Stimulated activated naive CD8-positive, alpha-beta T cell treated with anti-CD3 and anti-CD28 coated beads, Interleukin-15, amount 100 ng/mL, for 72 hours (primary cell): ENCODE measurements around the gene AUTS2.
A peak's percentile ranks its signal among the peaks of the same experiment; 100 is the strongest.

ENCODE experiments used
- ATAC-seq: fragments of 150-1000 bp; cut with Tn5 transposase; 2 replicates; pipeline ENCODE4 v1.10.0; 2021; ENCODE audit warnings: mild to moderate bottlenecking, moderate library complexity
- DNase-seq, 2 donors: peaks; one replicate each; pipeline ENCODE4 v3.0.0; 2021 to 2022
- H3K27ac Mint-ChIP-seq, 2 donors: one replicate each; pipeline ENCODE4 v1.8.0; 2022; ENCODE audit warnings: mild to moderate bottlenecking in 2 of 2, mixed read lengths in 2 of 2, moderate library complexity in 2 of 2
- H3K27me3 Mint-ChIP-seq: one replicate; pipeline ENCODE4 v1.8.0; 2022; ENCODE audit warnings: mixed read lengths
- H3K4me1 Mint-ChIP-seq: one replicate; pipeline ENCODE4 v1.8.0; 2022; ENCODE audit warnings: mild to moderate bottlenecking, mixed read lengths
- H3K4me3 Mint-ChIP-seq, 2 donors: one replicate each; pipeline ENCODE4 v1.8.0; 2022; ENCODE audit warnings: mild to moderate bottlenecking in 2 of 2, mixed read lengths in 2 of 2, moderate library complexity in 1 of 2
- H3K9me3 Mint-ChIP-seq, 2 donors: one replicate each; pipeline ENCODE4 v1.8.0; 2022; ENCODE audit warnings: mixed read lengths in 2 of 2

AUTS2 gene

DNA sequence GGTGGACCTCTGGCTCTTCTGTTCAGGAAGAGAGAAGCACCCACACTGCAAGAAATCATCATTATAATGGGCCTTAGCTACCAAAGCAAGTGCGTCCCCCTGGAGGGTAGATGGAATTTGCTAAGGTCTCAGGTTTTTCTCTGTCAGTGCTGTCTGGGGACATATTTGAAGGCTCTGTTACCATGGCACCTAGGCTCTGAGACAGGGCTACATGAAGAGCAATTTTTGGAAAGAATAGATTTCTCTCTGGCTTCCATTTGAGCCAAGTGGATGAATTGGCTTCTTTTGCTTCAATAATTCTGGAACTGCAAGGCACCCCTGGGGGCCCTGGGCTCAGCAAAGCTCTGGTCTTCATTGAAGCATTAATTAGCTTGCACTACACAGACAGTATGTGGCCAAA is 1184.5 kb downstream of the AUTS2 start:
- H3K4me3 Mint-ChIP-seq: no peak overlapping the region
- H3K27ac Mint-ChIP-seq: no peak overlapping the region
- no peak for DNase-seq
- peaks cover 5% of the 10 kb centered on the region for H3K27me3 Mint-ChIP-seq
- no peaks in the 10 kb centered on the region for H3K9me3 Mint-ChIP-seq
- no peak for ATAC-seq
- peaks cover 16% of the 10 kb centered on the region for H3K4me1 Mint-ChIP-seq

GRCh38 chr7:70785427-70785826 is 1187.2 kb downstream of the AUTS2 start:
- no peak for ATAC-seq
- no peak overlapping the region for H3K4me3 Mint-ChIP-seq
- DNase-seq: no peak
- H3K27ac Mint-ChIP-seq: no peak overlapping the region
- no peaks in the 10 kb centered on the region for H3K9me3 Mint-ChIP-seq
- no peaks in the 10 kb centered on the region for H3K27me3 Mint-ChIP-seq
- no peaks in the 10 kb centered on the region for H3K4me1 Mint-ChIP-seq

DNA sequence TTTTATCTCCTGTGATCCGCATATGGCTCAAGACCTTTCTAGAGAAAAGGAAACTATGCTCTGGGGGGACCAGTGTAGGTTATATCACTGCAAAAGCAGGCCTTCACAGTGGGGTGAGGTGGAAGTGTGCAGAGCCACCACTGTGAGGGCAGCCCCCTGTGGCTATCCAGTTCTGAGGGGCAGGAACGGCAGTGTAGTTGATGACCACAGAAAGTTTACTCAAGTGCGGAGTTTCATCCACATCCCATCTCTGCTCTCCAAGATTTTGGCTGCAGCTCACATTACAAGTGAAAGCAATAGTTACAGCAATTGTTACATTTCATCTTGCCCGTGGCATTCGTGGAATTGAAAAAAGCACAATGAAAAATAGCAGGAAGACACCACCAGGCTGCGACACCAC is 1187.8 kb downstream of the AUTS2 start:
- no peak overlapping the region for H3K4me3 Mint-ChIP-seq
- DNase-seq (no peak), ATAC-seq (no peak)
- H3K27me3 Mint-ChIP-seq: no peaks in the 10 kb centered on the region
- H3K27ac Mint-ChIP-seq: no peak overlapping the region
- no peaks in the 10 kb centered on the region for H3K4me1 Mint-ChIP-seq
- no peaks in the 10 kb centered on the region for H3K9me3 Mint-ChIP-seq

DNA sequence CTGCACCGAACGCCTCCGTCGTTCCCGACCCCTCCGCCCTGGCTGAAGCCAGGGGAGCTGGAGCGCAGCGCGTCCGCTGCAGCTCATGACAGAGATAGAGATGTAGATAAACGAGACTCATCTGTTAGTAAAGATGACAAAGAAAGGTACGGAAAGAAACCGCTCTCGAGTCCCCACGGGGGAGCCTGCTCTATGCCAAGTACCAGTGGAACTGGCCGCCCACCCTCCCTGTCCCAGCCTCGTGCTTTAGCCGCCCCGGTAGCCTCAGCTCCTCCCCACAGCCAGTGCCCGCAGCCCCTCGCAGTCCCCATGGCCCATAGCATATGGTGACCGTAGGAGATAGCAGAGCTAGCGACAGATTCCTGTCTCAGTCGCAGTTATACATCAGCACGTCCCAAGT is 1189.0 kb downstream of the AUTS2 start:
- no peak for ATAC-seq
- Mint-ChIP-seq H3K4me1 (no peaks in the 10 kb centered on the region), H3K27ac (no peak overlapping the region), H3K27me3 (no peaks in the 10 kb centered on the region), H3K4me3 (no peak overlapping the region), H3K9me3 (no peaks in the 10 kb centered on the region)
- DNase-seq: no peak

GRCh38 chr7:70787771-70788170 is 1189.5 kb downstream of the AUTS2 start:
- Mint-ChIP-seq H3K9me3 (no peaks in the 10 kb centered on the region), H3K4me1 (no peaks in the 10 kb centered on the region), H3K27me3 (no peaks in the 10 kb centered on the region), H3K4me3 (no peak overlapping the region), H3K27ac (no peak overlapping the region)
- DNase-seq: no peak
- ATAC-seq: no peak

- no peak overlapping the region for H3K27ac Mint-ChIP-seq
- no peaks in the 10 kb centered on the region for H3K4me1 Mint-ChIP-seq
- DNase-seq (no peak), ATAC-seq (no peak)
- no peaks in the 10 kb centered on the region for H3K9me3 Mint-ChIP-seq
- H3K27me3 Mint-ChIP-seq: no peaks in the 10 kb centered on the region
- H3K4me3 Mint-ChIP-seq: no peak overlapping the region
These were observed 1190.0 kb downstream of the AUTS2 start for GRCh38 chr7:70788276-70788675.

GRCh38 chr7:70789481-70790214 is 1191.4 kb downstream of the AUTS2 start:
- Mint-ChIP-seq H3K9me3 (no peaks in the 10 kb centered on the region), H3K27ac (no peak overlapping the region), H3K4me1 (no peaks in the 10 kb centered on the region), H3K4me3 (no peak overlapping the region), H3K27me3 (no peaks in the 10 kb centered on the region)
- no peak for DNase-seq
- peak; percentile 9 for ATAC-seq

DNA sequence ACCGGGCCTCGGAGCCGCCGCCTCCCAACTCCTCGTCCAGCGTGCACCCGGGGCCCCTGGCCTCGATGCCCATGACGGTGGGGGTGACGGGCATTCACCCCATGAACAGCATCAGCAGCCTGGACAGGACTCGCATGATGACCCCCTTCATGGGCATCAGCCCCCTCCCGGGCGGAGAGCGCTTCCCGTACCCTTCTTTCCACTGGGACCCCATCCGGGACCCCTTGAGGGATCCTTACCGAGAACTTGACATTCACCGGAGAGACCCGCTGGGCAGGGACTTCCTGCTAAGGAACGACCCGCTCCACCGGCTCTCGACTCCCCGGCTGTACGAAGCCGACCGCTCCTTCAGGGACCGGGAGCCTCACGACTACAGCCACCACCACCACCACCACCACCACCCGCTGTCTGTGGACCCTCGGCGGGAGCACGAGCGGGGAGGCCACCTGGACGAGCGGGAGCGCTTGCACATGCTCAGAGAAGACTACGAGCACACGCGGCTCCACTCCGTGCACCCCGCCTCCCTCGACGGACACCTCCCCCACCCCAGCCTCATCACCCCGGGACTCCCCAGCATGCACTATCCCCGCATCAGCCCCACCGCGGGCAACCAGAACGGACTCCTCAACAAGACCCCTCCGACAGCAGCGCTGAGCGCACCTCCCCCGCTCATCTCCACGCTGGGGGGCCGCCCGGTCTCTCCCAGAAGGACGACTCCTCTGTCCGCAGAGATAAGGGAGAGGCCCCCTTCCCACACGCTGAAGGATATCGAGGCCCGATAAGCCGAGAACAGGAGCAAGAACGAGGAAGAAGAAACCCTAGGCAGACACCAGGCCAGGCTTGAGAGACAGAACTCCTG is 1192.2 kb downstream of the AUTS2 start:
- no peak overlapping the region for H3K4me3 Mint-ChIP-seq
- H3K9me3 Mint-ChIP-seq: no peaks in the 10 kb centered on the region
- no peaks in the 10 kb centered on the region for H3K27me3 Mint-ChIP-seq
- no peak for DNase-seq
- ATAC-seq: peak; percentile 54
- H3K4me1 Mint-ChIP-seq: no peaks in the 10 kb centered on the region
- H3K27ac Mint-ChIP-seq: no peak overlapping the region

GRCh38 chr7:70791341-70791740 is 1193.1 kb downstream of the AUTS2 start:
- ATAC-seq (no peak), DNase-seq (no peak)
- Mint-ChIP-seq H3K4me1 (no peaks in the 10 kb centered on the region), H3K4me3 (no peak overlapping the region), H3K9me3 (no peaks in the 10 kb centered on the region), H3K27ac (no peak overlapping the region), H3K27me3 (no peaks in the 10 kb centered on the region)

DNA sequence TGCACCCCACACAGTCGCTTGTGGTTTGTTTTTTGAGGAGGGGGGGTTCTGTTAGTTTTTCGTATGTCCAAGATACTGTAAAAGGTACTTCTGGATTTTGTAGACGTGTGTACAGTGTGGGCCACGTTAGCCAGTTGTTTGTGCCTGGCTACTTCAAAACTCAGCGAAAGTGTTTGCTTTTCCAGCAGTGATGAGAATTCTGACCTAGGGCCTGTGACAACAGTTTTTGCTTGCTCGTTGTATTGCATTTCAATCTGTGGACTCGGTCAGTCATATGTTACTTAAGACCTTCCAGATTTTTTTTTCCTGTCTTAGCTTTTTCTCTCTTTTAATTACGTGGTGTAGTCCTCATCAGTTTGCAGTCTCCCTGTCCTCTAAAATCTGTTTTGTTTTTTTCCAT is 1194.8 kb downstream of the AUTS2 start:
- no peak overlapping the region for H3K27ac Mint-ChIP-seq
- no peaks in the 10 kb centered on the region for H3K27me3 Mint-ChIP-seq
- H3K4me3 Mint-ChIP-seq: no peak overlapping the region
- DNase-seq (no peak), ATAC-seq (no peak)
- peaks cover 0 to 3% of the 10 kb centered on the region in 2 donors for H3K9me3 Mint-ChIP-seq
- peaks cover 5% of the 10 kb centered on the region for H3K4me1 Mint-ChIP-seq

DNA sequence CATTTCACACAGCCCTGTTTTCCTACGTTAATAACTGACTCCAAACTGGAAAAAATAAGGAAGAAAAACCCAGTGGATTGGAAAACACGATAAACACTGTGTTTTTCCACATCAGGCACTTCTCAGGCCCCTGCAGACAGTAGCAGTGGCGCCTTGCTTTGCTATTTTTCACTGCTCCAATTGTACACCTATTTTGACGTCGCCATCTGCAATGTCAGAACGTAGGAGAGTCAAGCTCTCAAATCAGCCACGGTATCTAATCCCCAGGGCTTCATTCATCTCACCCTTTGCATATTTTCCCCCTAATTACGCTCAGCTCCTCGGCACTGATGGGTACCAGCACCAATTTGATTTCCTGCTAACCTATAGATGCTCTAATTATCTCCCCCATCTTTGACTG is 1195.5 kb downstream of the AUTS2 start:
- peaks cover 5% of the 10 kb centered on the region for H3K4me1 Mint-ChIP-seq
- DNase-seq (no peak), ATAC-seq (no peak)
- H3K4me3 Mint-ChIP-seq: no peak overlapping the region
- no peaks in the 10 kb centered on the region for H3K27me3 Mint-ChIP-seq
- peaks cover 0 to 7% of the 10 kb centered on the region in 2 donors for H3K9me3 Mint-ChIP-seq
- no peak overlapping the region for H3K27ac Mint-ChIP-seq

- Mint-ChIP-seq H3K9me3 (peaks cover 2 to 9% of the 10 kb centered on the region in 2 donors), H3K4me3 (no peak overlapping the region), H3K27me3 (no peaks in the 10 kb centered on the region), H3K27ac (no peak overlapping the region), H3K4me1 (peaks cover 5% of the 10 kb centered on the region)
- ATAC-seq (no peak), DNase-seq (no peak)
These were observed 1196.7 kb downstream of the AUTS2 start for GRCh38 chr7:70794962-70795361.

GRCh38 chr7:70795948-70796347 is 1197.7 kb downstream of the AUTS2 start:
- Mint-ChIP-seq H3K4me1 (peaks cover 5% of the 10 kb centered on the region), H3K27me3 (no peaks in the 10 kb centered on the region), H3K9me3 (peaks cover 8 to 19% of the 10 kb centered on the region in 2 donors), H3K27ac (no peak overlapping the region), H3K4me3 (no peak overlapping the region)
- DNase-seq (no peak), ATAC-seq (no peak)

DNA sequence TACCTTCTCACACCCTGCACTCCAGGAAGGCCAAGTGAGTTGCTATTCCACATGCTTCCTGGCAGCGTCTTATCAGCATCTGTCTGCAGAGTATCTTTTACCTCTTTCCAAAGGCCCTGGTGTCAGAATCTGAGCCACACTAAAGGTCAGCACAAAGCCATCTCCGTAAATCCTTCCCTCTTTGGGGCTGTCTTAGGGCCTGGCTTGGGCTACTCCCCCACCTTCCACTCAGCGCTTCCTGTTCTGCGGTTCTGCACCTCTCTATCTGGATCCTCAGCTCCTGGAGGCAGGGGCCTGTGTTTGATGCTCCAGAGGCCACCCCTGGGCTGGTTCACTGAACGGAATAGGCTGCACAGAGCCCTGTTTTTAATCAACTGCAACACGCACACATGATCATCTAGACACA is 1198.8 kb downstream of the AUTS2 start:
- no peaks in the 10 kb centered on the region for H3K27me3 Mint-ChIP-seq
- H3K27ac Mint-ChIP-seq: no peak overlapping the region
- H3K4me1 Mint-ChIP-seq: peaks cover 5% of the 10 kb centered on the region
- no peak overlapping the region for H3K4me3 Mint-ChIP-seq
- ATAC-seq (no peak), DNase-seq (no peak)
- H3K9me3 Mint-ChIP-seq: peaks cover 15 to 28% of the 10 kb centered on the region in 2 donors

DNA sequence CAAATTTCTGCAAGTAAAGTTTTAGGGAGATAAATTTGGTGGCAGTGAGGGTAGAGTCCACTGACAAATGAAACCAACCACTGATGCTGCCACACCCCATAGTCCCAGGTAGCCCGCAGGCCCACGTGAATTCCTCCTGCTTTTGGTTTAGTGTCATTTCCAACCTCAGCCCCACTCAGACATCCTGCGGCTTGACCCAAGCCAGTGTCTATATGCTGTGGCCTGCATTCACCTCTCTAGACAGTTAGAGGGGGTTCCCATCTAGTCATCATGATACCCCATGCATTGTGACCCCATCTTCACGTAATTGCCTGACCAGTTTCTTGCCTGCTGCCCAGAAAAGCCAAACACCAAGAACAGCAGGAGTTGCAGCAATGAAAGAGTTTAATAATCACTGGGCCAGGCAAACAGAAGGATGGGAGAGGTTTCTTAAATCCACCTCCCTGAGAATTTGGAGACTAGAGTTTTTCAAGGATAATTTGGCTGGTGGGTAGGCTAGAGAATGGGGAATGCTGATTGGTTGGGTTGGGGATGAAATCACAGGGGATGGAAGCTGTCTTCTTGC is 1201.6 kb downstream of the AUTS2 start:
- ATAC-seq: no peak
- no peaks in the 10 kb centered on the region for H3K27me3 Mint-ChIP-seq

DNA sequence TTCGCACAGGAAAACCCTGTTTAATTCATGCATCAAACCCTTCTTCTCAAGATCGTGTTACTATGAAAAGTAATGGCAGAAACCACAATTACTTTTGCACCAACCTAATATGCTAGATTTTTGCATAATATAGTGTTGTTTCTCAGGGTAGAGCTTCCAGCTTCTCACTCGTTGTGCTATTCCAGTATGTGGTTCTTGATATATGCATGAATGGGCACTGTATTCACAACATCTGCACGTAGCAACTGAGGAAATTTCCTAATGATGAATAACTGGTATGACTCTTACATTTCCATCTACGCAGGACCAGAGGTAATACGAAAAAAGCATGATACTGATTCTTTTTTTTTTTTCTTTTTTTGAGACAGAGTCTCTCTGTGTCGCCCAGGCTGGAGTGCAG is 1207.1 kb downstream of the AUTS2 start:
- Mint-ChIP-seq H3K4me1 (no peaks in the 10 kb centered on the region), H3K27ac (no peak overlapping the region), H3K27me3 (peaks cover 10% of the 10 kb centered on the region), H3K4me3 (no peak overlapping the region), H3K9me3 (peaks cover 15 to 23% of the 10 kb centered on the region in 2 donors)
- no peak for ATAC-seq
- DNase-seq: no peak

More for the DNA sequence above, 1201.6 kb downstream of the AUTS2 start:
- peaks cover 5% of the 10 kb centered on the region for H3K4me1 Mint-ChIP-seq
- DNase-seq: no peak
- peaks cover 20 to 36% of the 10 kb centered on the region in 2 donors for H3K9me3 Mint-ChIP-seq
- H3K27ac Mint-ChIP-seq: no peak overlapping the region
- H3K4me3 Mint-ChIP-seq: no peak overlapping the region
